ENCODE measurements around the gene P3R3URF. TPM values are rescaled to one million over a fixed set of nuclear protein-coding genes. Genes with fewer than 3 reads are reported as not detected.

The P3R3URF gene
- total and polyA plus RNA-seq, 2 donors (not counting 3 experiments of a cell fraction or from before 2014, with no cell fraction given), result not detected

DNA sequence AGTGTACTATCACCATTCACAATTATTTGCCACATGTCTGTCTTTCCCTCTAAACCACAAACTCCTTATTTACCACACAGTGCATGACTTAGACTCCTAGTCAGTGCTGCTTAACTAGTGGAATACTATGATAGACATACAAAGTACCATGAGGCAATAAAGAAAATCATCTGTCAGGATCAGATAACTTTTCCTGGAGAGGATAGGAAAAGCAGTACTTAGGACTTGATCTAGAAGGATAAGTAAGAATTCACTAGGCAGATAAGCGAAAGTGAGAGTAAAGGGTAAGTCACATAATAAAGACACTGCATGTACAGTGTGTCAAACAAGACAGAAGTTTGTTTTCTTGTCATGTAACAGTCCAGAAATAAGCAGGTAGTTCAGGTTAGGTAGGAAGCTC, 22.6 kb downstream of the P3R3URF start:
- Histone ChIP-seq H3K79me2 (ENCODE audit: control insufficient read depth, insufficient read depth, low read length) (no peaks in the 10 kb centered on the region), H3K4me3 (replicated peaks in 1 of 3; ENCODE audit: insufficient read depth in 1 of 3, low read depth in 1 of 3, low read length in 3 of 3) (no peak overlapping the region), H3K4me2 (ENCODE audit: insufficient read depth, low read length) (no peak overlapping the region), H3K27ac (ENCODE audit: insufficient read depth, low read depth, low read length) (no peak overlapping the region), H3K36me3 (ENCODE audit: control insufficient read depth in 2 of 2, extremely low read depth in 1 of 2, insufficient read depth in 2 of 2, low read length in 2 of 2) (no peaks in the 10 kb centered on the region), H3K9me1 (replicated peaks; ENCODE audit: control insufficient read depth, extremely low read depth, insufficient read depth, low read length) (no peaks in the 10 kb centered on the region), H3K27me3 (ENCODE audit: control insufficient read depth in 2 of 2, insufficient read depth in 2 of 2, low read length in 2 of 2) (no peaks in the 10 kb centered on the region), H3K4me1 (ENCODE audit: control insufficient read depth, extremely low read depth, insufficient read depth, low read length) (no peaks in the 10 kb centered on the region), H4K20me1 (replicated peaks; ENCODE audit: control insufficient read depth, extremely low read depth, insufficient read depth, low read length) (no peaks in the 10 kb centered on the region), H3K9ac (replicated peaks; ENCODE audit: extremely low read depth, insufficient read depth, low read length) (no peak overlapping the region), H3K9me3 (replicated peaks; ENCODE audit: control insufficient read depth, insufficient read depth, low read length) (no peaks in the 10 kb centered on the region), H2AFZ (ENCODE audit: low read depth, low read length) (no peak overlapping the region)
- intact Hi-C loops (cut with micrococcal nuclease) (no loop called here), dilution Hi-C loops (cut with MboI; ENCODE audit: extremely low pct_ligation_motif_present, low sequenced_read_pairs) (no loop called here)
- ChIA-PET CTCF (no interaction called here), POLR2A (no interaction called here)
- TF ChIP-seq POLR2A (IDR thresholded peaks at IDR 0.05; ENCODE audit: low read depth, low read length) (no peak), FOS (IDR thresholded peaks at IDR 0.05; ENCODE audit: borderline replicate concordance, insufficient read depth, low read length) (no peak), JUN (IDR thresholded peaks at IDR 0.05; ENCODE audit: borderline replicate concordance, insufficient read depth, insufficient read length, low read depth) (no peak), GATA2 (IDR thresholded peaks at IDR 0.05; ENCODE audit: insufficient read depth, insufficient read length, low read depth, low read length) (no peak), MYC (IDR thresholded peaks at IDR 0.05; ENCODE audit: low read depth, low read length) (no peak), POLR2AphosphoS5 (IDR thresholded peaks at IDR 0.05; ENCODE audit: insufficient read depth, low read depth, low read length) (no peak), EZH2 (IDR thresholded peaks at IDR 0.05; ENCODE audit: borderline replicate concordance, low read depth, low read length, severe bottlenecking) (no peak)
- TF ChIP-seq, protein P1, sequence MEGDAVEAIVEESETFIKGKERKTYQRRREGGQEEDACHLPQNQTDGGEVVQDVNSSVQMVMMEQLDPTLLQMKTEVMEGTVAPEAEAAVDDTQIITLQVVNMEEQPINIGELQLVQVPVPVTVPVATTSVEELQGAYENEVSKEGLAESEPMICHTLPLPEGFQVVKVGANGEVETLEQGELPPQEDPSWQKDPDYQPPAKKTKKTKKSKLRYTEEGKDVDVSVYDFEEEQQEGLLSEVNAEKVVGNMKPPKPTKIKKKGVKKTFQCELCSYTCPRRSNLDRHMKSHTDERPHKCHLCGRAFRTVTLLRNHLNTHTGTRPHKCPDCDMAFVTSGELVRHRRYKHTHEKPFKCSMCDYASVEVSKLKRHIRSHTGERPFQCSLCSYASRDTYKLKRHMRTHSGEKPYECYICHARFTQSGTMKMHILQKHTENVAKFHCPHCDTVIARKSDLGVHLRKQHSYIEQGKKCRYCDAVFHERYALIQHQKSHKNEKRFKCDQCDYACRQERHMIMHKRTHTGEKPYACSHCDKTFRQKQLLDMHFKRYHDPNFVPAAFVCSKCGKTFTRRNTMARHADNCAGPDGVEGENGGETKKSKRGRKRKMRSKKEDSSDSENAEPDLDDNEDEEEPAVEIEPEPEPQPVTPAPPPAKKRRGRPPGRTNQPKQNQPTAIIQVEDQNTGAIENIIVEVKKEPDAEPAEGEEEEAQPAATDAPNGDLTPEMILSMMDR (IDR thresholded peaks at IDR 0.05; ENCODE audit: extremely low read depth in 1 of 2, insufficient read depth in 1 of 2, low read depth in 1 of 2, low read length in 2 of 2), result no peak
- TF ChIP-seq, protein P2, sequence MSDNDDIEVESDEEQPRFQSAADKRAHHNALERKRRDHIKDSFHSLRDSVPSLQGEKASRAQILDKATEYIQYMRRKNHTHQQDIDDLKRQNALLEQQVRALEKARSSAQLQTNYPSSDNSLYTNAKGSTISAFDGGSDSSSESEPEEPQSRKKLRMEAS (IDR thresholded peaks at IDR 0.05; ENCODE audit: insufficient read depth, insufficient read length), result no peak
- no peak for DNase-seq (ENCODE audit: low read depth, low spot score)
- no TSS peak for BruUV-seq (replicated peaks)
- no peak for FAIRE-seq
